Adrenal gland (tissue), 12 donors: ENCODE results near the gene CCT6A. TPM values are rescaled to one million over a fixed set of nuclear protein-coding genes. Genes with fewer than 3 reads are reported as not detected.
"Not testable (repeated sequence)": the region's sequence is repeated elsewhere in the genome, so short reads cannot be mapped to it uniquely, and the experiment has no call there.

Experiments used
- DNase-seq, 7 donors: peaks; one replicate each; pipeline ENCODE4 v3.0.0-alpha.2; 2019 to 2020
- H3K27ac ChIP-seq, 5 donors: fragments of 200-600 bp; sonication (generic) in 4 of 5; 1 replicate in 3 of 5; 2 replicates in 2 of 5; pipeline versions ENCODE4 v1.5.1 to v1.8.0; 2016 to 2020; ENCODE audit warnings: mild to moderate bottlenecking in 1 of 5
- H3K27me3 ChIP-seq: fragments of 200-600 bp; 2 replicates; pipeline ENCODE4 v1.8.0; 2021
- H3K36me3 ChIP-seq, 2 donors: fragments of 200-600 bp; replicated peaks in 1 of 2; 1 replicate in 1 of 2; 2 replicates in 1 of 2; pipeline versions ENCODE4 v1.5.1 to v1.8.0; 2018 to 2022
- H3K4me1 ChIP-seq, 2 donors: fragments of 200-600 bp; replicated peaks in 1 of 2; 1 replicate in 1 of 2; 2 replicates in 1 of 2; pipeline versions ENCODE4 v1.5.1 to v1.8.0; 2018 to 2021
- H3K4me3 ChIP-seq, 4 donors: fragments of 200-600 bp; sonication (generic) in 3 of 4; one replicate each; pipeline ENCODE4 v1.5.1; 2016 to 2018
- H3K9me3 ChIP-seq, 3 donors: fragments of 200-600 bp; sonication (generic) in 1 of 3; replicated peaks in 1 of 3; 1 replicate in 2 of 3; 2 replicates in 1 of 3; pipeline versions ENCODE4 v1.5.1 to v1.8.0; 2016 to 2021
- CTCF ChIP-seq, 6 experiments: fragments of 450-650 bp in 4 of 6; fragments of 200-600 bp in 2 of 6; sonication (generic) in 1 of 6; IDR thresholded peaks; 1 replicate in 5 of 6; 2 replicates in 1 of 6; pipeline versions ENCODE4 v1.5.1 to v1.8.0; 2016 to 2021; ENCODE audit warnings: antibody characterized with exemption in 6 of 6, mild to moderate bottlenecking in 2 of 6, moderate library complexity in 1 of 6
- POLR2A ChIP-seq, 2 donors: fragments of 450-650 bp; IDR thresholded peaks; one replicate each; pipeline ENCODE4 v1.6.1; 2017; ENCODE audit warnings: antibody characterized with exemption in 2 of 2, mild to moderate bottlenecking in 2 of 2, moderate library complexity in 1 of 2
- WGBS, 4 donors: extraction: QIAGEN DNeasy Blood & Tissue Kit in 2 of 4; methylation state at CpG; one replicate each; pipeline versions ENCODE4 v1.1.5 to v1.1.7; 2013 to 2017; 5-methylcytosine and 5-hydroxymethylcytosine counted together
- intact Hi-C, 2 donors: fragments of 100-400 bp; cut with DNase I; formaldehyde crosslinking; loops; one replicate each; pipeline versions ENCODE4 v1.14.1 to v1.15.0; 2022 to 2023
- polyA plus RNA-seq, 3 donors: library from polyadenylated mRNA; stranded (reverse); fragments of 200-250 nt in 2 of 3; fragments of 350-450 nt in 1 of 3; fragmentation: Illumina TruSeq in 1 of 3; extraction: RNeasy Lipid Tissue Mini Kit (QIAGEN cat#74804) in 1 of 3; gene quantifications; one replicate each; pipeline ENCODE4 v1.2.3, GENCODE V29; 2013 to 2014
- total RNA-seq, 9 donors: library from RNA; depleted of rRNA in 4 of 9; stranded (reverse); fragments of >200 nt in 4 of 9; fragments of 120-200 nt in 1 of 9; fragmentation: NEBNext Ultra II Directional in 1 of 9; extraction: Animal tissue kit (Norgen Biotek cat#: 25700) in 1 of 9; gene quantifications; one replicate each; pipeline versions ENCODE4 v1.1.0 to v1.2.4, GENCODE V29; 2013 to 2023
- donor health status: healthy with polysubstance abuse.
- donor health status: Bipolar disorder and iron deficiency.
- donor health status: DM: yes; HTN: yes; CAD: no.
- donor health status: DM: no; HTN: no; CAD: no.
- donor health status: DM: no; HTN: no; CAD: no.
- donor health status: DM: yes; HTN: yes; CAD: no.

Gene CCT6A
- total and polyA plus RNA-seq, 12 donors: 51.6 to 240 (median 96.0) TPM

GRCh38 chr7:56033671-56034432, 17.7 kb upstream of the CCT6A start:
- 0 to 1% (median 0%) methylated on average over 14 to 27 of the region's 27 CpGs for WGBS, 4 donors
- no peaks in the 10 kb centered on the region for H3K27me3 ChIP-seq
- H3K27ac ChIP-seq: peak overlapping the region in 4 of 5 donors; percentile 41 to 62 (median 50)
- TF ChIP-seq CTCF (IDR thresholded peaks at IDR 0.05) (peak in 3 of 6 experiments; percentile 24 to 33 (median 32)), POLR2A (IDR thresholded peaks at IDR 0.05) (peak in 1 of 2 donors; percentile 44)
- H3K4me3 ChIP-seq: peak overlapping the region; percentile 54 to 86 (median 59)
- H3K4me1 ChIP-seq: peaks cover 0 to 4% of the 10 kb centered on the region in 2 donors
- peak; percentile 59 to 74 (median 66) for DNase-seq
- H3K9me3 ChIP-seq: no peaks in the 10 kb centered on the region
- H3K36me3 ChIP-seq: no peaks in the 10 kb centered on the region
- intact Hi-C loops: loop anchor here in 1 of 2 donors (2.0 kb wide), 1 partner anchor 45 kb away; no protein-coding TSS in a partner anchor

GRCh38 chr7:56040730-56041129, 10.8 kb upstream of the CCT6A start:
- intact Hi-C loops: no loop called here
- DNase-seq: no peak
- no peak for TF ChIP-seq CTCF (IDR thresholded peaks at IDR 0.05)
- H3K4me1 ChIP-seq: no peaks in the 10 kb centered on the region
- no peaks in the 10 kb centered on the region for H3K9me3 ChIP-seq
- 85 to 95% (median 91%) methylated on average over 3 of the region's 3 CpGs for WGBS, 4 donors
- H3K4me3 ChIP-seq: no peak overlapping the region
- no peaks in the 10 kb centered on the region for H3K36me3 ChIP-seq
- no peaks in the 10 kb centered on the region for H3K27me3 ChIP-seq
- H3K27ac ChIP-seq: no peak overlapping the region

GRCh38 chr7:56045758-56046157, 5.8 kb upstream of the CCT6A start:
- WGBS, 4 donors: 94 to 98% (median 96%) methylated on average over 2 of the region's 2 CpGs
- intact Hi-C loops, H3K4me3 ChIP-seq, H3K27me3 ChIP-seq, H3K36me3 ChIP-seq, H3K27ac ChIP-seq, H3K9me3 ChIP-seq, DNase-seq: not testable (repeated sequence)
- H3K4me1 ChIP-seq: peaks cover 8 to 30% of the 10 kb centered on the region in 2 donors

- Histone ChIP-seq H3K27me3 (no peaks in the 10 kb centered on the region), H3K36me3 (no peaks in the 10 kb centered on the region), H3K27ac (peak overlapping the region in 4 of 5 donors; percentile 58 to 74 (median 61)), H3K4me3 (no peak overlapping the region), H3K9me3 (no peaks in the 10 kb centered on the region), H3K4me1 (peaks cover 8 to 32% of the 10 kb centered on the region in 2 donors)
- TF ChIP-seq POLR2A (IDR thresholded peaks at IDR 0.05): no peak
- WGBS, 4 donors: 40 to 54% (median 51%) methylated on average over 5 of the region's 5 CpGs
- DNase-seq: peak in 2 of 7 donors; percentile 34 to 42
- intact Hi-C loops: no loop called here
Observed at GRCh38 chr7:56046721-56047445, 4.7 kb upstream of the CCT6A start.

- H3K4me3 ChIP-seq, H3K36me3 ChIP-seq, H3K27me3 ChIP-seq, H3K9me3 ChIP-seq, intact Hi-C loops: not testable (repeated sequence)
- Histone ChIP-seq H3K4me1 (peaks cover 12 to 36% of the 10 kb centered on the region in 2 donors), H3K27ac (peak overlapping the region; percentile 53 to 63 (median 60))
- 46 to 76% (median 65%) methylated on average over 11 of the region's 11 CpGs for WGBS, 4 donors
- DNase-seq: peak in 4 of 7 donors; percentile 28 to 56 (median 43)
Observed at GRCh38 chr7:56047446-56048116, 4.0 kb upstream of the CCT6A start.
